HG03558 (cell line): ENCODE data around the gene TRAPPC2L.

Source experiments
- ATAC-seq: cut with Tn5 transposase; IDR thresholded peaks from one replicate; pipeline ENCODE4 v1.9.1; 2021; ENCODE audit warnings: moderate number of reproducible peaks; ENCODE audit not compliant: unreplicated experiment; ENCODE audit errors: extremely low read depth

Gene TRAPPC2L

GRCh38 chr16:88902744-88903143 is 45.8 kb downstream of the TRAPPC2L start:
- no peak for ATAC-seq

DNA sequence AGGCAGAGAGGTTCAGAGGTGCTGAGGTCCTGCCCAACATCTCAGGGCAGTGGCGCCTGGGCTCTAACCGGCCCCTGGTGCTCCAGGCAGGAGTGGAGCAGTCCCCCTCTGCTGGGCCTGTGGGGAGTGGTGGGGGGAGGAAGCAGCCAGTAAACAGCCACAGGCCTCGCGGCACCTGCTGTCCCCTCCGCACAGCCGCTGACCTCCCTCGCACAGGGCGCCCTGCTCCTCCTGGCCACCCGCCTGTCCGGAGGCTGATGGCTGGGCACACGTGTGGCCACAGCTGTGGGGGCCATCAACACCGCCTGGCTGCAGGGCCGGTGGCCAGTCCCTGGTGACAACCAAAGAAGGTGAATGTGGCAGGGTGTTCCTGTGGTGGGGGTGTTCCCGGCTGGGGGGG is 46.3 kb downstream of the TRAPPC2L start:
- no peak for ATAC-seq

DNA sequence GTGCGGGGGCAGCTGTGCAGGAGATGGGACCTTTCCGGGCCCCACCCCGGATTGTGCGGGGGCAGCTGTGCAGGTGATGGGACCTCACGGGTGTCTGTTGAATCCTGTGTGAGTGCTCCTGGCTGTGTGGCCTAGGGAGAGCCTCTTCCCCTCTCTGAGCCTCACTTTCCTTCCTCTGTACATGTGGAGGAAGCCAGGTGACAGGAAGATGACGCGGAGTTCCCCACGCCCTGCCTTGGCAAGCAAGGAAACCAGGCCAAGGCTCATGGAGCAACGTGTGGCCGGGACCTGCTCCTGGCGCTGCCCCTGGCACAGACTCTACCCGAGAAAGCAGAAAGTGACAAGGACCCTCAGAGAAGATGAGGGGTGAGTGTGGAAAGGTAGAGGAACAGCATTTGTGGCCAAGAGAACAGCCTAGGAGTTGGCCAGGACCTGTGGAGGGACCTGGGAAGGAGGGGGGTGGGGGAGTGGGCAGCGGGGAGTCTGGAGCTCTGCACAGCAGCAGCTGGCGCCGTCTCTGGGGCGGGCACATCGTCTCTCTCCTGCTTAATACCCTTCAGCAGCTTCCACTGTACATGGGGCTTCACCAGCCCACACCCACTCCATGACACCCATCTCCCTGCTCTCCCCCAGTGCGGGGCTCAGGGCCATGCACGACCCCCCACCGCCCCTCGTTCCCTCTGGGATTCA is 47.9 kb downstream of the TRAPPC2L start:
- no peak for ATAC-seq

- no peak for ATAC-seq
Measured at GRCh38 chr16:88905563-88905962, 48.6 kb downstream of the TRAPPC2L start.

- ATAC-seq, result no peak
Measured at GRCh38 chr16:88906020-88906419, 49.1 kb downstream of the TRAPPC2L start.

DNA sequence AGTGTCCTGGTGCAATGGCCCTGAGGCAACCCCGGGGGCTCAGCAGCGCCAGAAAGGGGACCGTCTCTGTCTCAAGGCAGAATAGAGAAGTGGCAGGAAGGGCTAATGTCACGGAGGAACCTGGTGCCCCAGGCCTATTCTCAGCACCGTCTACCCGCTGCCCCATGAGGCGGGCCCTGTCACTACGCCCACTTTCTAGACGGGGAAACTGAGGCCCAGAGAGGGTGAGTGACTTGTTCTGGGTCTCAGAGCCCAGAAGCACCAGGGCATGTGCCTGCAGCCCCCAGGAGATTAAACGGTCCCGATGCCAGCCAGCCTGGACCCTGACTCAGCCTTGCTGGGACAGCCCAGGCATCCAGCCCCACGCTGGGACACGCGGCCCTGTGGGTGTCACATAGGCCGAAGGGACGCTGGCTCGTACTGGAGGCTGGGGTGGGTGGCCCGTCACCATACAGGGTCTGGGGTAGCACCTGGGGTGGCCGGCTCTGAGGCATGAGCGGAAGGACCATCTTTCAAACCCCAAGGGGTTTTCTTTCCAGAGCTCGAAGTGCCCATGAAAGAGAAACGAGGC is 49.7 kb downstream of the TRAPPC2L start:
- ATAC-seq, result no peak

DNA sequence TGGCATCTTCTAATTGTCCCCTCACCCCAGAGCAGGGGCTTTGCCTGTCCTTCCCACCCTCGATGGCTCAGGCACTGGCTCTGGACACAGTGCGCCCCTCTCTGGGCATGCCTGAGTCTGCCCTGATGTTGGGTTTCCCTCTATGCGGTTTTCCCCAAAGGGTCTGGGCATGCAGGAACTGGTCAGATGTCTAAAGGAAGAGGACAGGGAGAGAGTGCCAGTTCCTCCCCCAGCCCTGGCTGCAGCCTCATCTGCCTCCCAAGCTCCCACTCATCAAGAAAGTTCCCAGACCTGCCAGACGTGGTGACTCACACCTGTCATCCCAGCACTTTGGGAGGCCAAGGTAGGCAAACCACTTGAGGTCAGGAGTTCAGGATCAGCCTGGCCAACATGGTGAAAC is 50.8 kb downstream of the TRAPPC2L start:
- ATAC-seq, result no peak

DNA sequence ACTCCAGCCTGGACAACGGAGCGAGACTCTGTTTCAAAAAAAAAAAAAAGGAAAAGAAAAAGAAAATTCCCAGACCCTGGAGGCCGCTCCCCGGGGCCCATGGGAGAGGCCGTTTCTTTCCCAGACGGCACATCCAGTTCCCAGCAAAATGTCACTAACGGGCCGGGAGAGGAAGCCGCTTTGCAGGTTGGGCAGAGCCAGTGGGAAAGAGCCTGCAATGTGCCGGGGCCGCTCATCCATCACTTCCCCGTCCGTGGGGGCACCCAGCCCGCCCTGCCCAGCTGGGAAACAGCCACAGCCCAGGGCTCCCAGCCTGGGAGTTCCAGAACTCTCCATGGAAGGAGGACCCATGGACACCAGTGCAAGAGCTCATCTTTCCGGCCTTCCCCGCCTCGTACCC is 51.4 kb downstream of the TRAPPC2L start:
- no peak for ATAC-seq

- ATAC-seq, result no peak
Measured at GRCh38 chr16:88909431-88910210, 52.7 kb downstream of the TRAPPC2L start.

DNA sequence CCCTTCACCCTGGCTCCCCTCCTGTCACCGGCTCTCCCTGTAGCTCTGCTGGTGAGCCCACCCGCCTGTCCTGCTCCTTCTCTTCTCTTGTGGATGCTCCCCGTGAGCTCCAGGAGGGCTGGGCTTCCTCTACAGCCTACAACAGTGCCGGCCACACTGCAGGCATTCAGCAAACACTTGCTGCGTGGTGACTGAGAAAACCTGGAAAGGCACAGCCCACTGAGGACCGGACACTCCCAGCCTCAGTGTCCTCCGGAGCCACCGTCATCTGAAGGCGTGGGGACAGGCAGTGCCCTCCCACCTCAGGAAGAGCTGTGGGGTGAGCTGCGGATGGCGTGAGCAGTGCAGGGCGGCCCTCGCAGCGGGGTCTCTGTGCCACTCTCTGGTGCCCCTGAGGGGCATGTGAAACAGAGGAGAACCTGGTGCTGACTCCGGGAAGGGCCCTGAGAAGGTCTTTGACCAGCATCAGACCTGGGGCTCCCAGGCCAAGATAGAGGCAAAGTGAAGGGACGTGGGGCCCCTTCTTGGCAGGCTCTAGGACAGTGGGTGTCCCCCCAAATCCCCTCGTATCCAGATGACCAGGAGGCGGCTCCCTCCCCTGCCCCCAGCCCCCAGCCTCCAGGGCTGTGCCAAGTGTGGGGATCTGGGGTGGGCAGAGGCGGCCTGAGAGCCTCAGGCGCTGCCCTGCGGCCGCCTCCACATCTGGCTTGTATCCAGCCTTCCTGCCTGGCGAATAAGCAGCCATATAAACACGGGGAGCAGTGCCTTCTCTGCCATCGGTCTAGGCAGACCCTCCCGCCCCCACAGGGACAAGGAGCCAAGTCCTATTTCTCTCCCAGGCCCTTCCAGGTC is 53.6 kb downstream of the TRAPPC2L start:
- ATAC-seq, result no peak

DNA sequence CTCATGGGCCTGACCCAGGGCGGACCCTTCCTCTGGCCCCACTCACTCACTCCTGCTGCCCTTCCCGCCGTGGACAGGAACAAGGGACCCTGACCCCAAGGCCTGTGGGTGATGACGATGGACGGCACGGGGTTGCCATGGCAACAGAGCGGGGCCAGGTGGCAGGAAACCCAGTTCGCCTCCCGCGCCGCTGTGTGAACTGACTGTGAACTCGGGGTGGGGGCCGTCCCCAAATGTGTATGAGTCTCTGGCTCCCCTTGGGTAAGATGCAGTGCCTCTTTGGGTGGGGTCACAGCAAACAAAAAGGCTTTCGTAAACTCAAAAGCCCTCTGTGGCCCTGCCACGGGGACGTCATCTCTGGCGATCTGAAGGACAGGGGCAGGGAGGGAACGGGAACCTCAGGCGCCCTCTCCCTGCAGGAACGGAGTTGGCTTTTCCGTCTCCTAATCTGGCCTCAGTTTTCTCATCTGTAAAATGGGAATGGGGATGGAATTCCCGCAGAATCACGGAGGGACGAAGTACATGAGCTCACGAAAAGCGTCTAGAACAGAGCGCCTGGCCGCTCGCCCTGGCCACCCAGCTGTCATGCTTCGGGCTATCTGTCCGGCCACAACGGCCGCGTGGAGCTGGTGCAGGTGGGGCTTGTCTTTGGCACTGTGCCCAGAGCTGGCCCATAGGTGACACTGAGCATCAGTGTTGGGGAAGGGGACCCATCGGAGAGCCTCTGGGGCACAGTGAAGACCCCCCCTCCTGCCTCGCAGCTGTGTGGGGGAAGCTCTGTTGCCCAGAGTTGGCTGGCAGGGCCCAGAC is 54.4 kb downstream of the TRAPPC2L start:
- ATAC-seq, result no peak

GRCh38 chr16:88911946-88912310 is 55.0 kb downstream of the TRAPPC2L start:
- no peak for ATAC-seq
